Stomach (tissue), 4 donors: ENCODE results near the gene TBC1D5.

Experiments
- CTCF ChIP-seq, 7 experiments: fragments of 450-650 bp in 4 of 7; fragments of 200-600 bp in 3 of 7; sonication (generic) in 3 of 7; IDR thresholded peaks; one replicate each; pipeline ENCODE4 v1.5.1; 2016 to 2019; ENCODE audit warnings: antibody characterized with exemption in 7 of 7, control low read depth in 2 of 7, mild to moderate bottlenecking in 1 of 7
- POLR2A ChIP-seq, 4 donors: fragments of 450-650 bp; IDR thresholded peaks; one replicate each; pipeline ENCODE4 v1.6.1; 2016; ENCODE audit warnings: antibody characterized with exemption in 4 of 4, control low read depth in 2 of 4, mild to moderate bottlenecking in 1 of 4, moderate library complexity in 1 of 4
- POLR2AphosphoS5 ChIP-seq, 3 donors: sonication (generic); formaldehyde crosslinking; IDR thresholded peaks; one replicate each; pipeline ENCODE4 v1.6.1; 2016; ENCODE audit warnings: antibody characterized with exemption in 3 of 3

DNA sequence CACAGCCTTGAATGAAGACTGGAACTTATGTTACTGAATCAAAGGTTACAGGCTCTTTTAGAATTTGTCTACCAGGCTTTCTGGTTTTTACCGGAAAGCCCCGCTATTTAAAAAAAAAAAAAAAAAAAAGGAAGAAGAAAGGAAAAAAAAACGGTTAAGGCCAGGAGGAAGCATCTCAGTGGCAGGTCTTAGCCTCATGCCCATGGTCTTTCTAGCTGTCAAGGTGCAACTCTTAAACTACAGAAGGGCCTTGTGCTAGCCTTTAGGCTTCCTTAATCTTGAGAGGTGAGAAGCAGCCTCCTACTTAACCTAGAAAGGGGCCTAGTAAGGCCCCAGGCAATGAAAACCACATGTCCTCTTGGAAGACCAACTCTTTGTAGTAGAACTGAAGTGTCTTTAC is 77.5 kb downstream of the TBC1D5 start:
- TF ChIP-seq POLR2AphosphoS5 (IDR thresholded peaks at IDR 0.05) (no peak), CTCF (IDR thresholded peaks at IDR 0.05) (no peak), POLR2A (IDR thresholded peaks at IDR 0.05) (no peak)
